Measurements from ENCODE around the gene TNFRSF25.
A peak's percentile ranks its signal among the peaks of the same experiment; 100 is the strongest.
"Not testable (repeated sequence)": the region's sequence is repeated elsewhere in the genome, so short reads cannot be mapped to it uniquely, and the experiment has no call there.

The TNFRSF25 gene

DNA sequence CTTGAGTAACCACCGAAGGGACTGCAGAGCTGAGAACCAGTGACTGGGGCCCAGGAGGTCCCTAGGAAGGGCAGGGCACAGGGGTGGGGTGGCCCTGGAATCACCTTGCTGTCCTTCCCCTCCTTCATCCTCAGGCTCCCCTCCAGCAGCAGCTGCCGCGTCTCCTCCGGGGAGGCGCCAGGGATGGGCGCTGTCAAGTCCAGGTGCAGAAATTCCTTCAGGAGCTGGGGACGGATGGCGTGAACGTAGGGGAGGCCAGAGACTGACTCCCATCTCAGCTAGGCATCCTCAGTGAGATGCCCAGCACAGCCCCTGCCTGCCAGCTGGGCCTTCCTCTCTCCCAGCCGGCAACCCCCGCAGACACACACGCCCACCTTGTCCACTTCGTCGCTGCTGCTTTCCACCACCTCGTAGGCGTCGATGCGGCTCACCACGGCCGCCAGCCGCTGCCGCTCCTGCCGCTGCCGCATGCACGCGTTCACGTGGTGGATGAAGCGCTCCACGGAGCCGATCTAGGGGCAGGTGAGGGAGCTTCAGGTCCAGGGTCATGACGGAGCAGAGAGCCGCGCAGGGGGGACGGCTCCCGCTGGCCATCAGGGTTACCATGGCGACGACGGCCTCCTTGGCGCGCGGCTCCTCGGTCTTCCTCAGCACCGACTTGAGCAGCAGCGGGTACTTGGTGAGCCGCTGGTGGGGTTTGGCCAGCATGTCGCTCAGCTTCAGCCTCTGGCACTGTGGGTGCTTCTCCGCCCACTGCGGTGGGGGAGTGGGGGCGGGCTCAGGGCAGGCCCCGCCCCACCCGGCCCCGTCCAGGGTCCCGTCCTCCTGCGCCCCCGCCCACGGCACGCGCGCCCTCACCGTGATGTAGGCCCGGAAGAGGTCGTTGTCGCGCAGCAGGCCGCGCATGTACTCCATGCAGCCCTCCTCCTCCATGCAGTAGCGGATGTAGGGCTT is 4.4 kb upstream of the TNFRSF25 start:
- no peak for DNase-seq (ENCODE audit: extremely low read depth in 1 of 2, low read depth in 1 of 2)

DNA sequence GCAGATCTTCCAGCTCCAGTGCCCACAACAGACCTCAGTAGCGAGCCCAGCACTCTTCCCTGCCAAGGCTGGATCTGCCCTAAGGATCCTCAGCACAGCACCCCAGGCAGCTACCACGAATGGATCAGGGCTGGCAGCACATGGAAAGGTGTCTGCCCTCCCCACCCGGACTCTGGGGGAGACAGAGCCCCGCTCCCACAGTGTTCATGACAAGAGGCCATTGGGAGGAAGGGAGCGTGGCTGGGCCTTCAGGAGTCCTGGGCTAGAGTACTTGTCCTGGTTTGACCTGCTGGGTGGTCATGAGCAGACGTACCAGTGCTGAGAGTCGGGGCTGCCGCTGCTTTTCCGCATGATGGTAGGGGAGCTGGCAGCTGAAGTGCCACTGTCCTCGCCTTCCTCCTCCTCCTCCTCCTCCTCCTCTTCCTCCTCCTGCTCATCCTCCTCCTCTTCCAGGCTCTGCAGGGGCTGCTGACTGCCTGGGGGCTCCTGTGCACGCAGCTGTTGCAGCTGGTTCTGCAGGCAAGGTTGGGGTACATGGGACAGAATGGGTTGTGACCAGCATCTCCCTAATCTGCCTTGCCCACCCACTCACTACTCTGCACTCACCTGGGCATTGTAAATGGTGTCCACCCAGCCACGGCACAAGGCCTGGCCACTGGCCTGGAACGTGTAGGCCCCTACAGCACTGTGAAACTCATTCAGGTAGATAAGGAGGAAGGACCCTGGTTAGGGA is 2.9 kb upstream of the TNFRSF25 start:
- DNase-seq (ENCODE audit: extremely low read depth in 1 of 2, low read depth in 1 of 2) = no peak

DNA sequence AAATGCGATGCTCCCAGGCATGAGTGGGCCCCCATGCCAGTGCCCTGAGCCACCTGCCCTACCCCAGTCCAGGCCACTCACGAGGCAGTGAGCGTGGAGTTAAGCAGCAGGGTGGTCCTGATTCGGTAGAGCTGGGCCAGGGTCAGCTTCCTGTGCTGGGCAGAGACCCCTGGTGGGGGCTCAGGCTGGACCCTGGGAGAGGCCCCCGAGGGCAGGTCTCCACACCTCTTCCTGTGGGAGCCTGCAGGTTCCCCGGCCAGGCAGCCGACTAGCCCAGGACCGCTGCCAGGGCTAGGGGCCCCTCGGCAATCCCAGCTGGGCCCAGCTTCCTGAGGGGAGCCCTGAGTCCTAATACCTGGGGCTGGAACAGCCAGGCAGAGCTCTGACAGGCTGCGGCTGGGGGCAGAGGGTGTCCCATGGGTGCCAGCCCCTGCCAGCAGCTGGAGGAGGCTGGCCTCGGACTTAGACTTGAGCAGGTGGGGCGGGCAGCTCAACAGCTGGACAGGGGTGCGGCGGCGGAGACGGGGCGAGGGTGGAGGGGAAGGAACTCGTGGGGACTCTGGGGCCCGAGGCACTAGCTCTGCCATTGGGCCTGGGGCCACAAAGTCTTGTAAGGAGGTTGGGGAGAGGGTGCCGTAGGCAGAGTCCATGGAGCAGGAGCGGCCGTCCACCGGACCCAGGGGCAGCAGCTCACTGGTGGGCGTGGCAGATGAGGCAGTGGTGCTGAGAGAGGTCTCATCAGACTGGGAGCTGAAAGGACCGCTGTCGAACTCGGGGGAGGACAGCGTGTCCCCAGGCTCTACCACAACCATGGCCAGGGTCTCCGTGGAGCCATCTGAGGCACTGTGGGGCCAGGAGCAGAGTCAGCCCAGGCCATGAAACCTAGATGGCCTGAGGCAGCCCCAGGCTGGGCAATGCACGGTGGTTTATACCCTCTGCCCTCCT is 2.0 kb upstream of the TNFRSF25 start:
- no peak for DNase-seq (ENCODE audit: extremely low read depth in 1 of 2, low read depth in 1 of 2)

DNA sequence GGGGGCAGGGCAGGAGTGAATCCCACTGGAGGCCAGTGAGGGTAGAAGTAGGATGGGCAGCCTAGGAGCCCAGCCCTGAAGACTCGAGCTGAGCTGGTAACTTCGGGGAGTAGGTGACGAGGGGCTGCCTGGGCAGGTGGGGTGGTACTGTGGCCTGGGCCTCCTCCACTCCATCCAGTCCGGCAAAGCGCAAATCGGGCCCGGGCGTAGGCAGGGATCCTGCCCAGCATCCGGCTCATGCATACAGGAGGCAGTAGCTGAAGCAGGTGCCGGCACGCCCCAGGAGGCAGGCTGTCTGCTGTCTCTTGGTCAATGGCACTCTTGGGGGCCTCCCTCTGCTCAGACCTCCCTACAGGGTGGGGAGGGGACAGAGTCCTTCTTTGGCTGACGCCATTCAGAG is 1.3 kb upstream of the TNFRSF25 start:
- no peak for DNase-seq (ENCODE audit: extremely low read depth in 1 of 2, low read depth in 1 of 2)

DNA sequence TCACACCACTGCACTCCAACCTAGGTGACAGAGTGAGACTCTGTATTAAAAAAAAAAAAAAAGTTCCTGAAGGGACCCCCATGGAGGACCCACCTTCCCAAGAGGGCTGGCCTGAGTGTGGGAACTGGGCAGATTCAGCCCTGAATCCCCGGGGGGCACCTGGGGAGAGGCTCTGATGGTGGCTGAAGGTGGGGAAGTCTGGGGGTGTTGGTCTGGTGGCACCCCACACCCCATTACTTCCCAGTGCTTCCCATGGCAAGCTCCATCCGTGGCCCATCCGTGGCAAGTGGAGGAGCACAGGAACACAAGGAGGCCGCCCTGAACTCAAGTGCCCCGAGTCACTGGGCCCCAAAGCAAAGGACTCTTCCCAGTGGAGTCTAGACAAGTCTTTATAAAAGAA is 778 bp upstream of the TNFRSF25 start:
- no peak for DNase-seq (ENCODE audit: extremely low read depth in 1 of 2, low read depth in 1 of 2)

DNA sequence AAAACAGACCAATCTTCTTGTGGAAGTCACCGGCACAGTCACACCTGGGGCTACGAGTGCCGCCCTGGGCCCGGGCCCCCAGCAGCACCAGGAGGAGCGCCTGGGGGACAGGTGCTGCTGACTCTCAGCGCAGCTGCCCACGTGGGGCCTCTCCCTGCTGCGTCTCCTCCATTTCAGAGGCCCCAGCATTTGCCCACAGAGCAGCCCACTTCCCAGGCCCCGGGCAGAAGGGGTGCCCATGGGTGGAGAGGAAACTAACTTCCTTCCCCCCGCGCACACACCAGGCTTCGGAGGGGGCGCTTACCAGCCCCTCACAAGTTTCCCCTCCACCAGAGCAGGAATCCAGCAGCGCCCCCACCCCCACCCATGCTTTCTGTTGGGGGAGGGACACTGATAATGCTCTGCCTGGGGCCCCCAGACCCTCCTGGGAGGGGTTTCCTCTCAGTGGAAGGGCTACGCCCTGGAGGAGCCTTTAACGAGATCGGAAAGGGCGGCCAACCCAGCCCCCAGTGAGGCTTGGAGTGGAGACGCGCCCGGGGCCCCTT is 440 bp downstream of the TNFRSF25 start:
- DNase-seq (ENCODE audit: extremely low read depth in 1 of 2, low read depth in 1 of 2) = no peak

DNA sequence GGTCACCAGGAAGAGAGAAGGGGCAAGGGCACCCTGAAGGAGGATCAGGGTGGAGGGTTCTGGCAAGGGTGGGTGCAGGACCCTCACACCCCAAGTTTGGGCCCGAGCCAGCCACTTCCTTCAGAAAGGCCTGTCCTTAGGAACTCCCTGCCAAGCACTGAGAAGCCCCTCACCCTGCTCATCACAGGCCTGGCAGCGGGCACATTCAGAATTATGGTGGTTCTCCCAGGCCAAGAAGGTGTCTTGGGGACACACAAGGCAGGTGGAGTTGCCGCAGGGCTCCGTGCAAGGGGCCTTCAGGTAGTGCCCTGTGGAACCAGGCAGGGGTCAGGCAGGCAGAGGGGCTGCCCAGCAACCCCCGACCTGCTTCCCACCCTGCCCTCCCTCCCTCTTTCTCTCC is 1.1 kb downstream of the TNFRSF25 start:
- DNase-seq (ENCODE audit: extremely low read depth in 1 of 2, low read depth in 1 of 2) = no peak

DNA sequence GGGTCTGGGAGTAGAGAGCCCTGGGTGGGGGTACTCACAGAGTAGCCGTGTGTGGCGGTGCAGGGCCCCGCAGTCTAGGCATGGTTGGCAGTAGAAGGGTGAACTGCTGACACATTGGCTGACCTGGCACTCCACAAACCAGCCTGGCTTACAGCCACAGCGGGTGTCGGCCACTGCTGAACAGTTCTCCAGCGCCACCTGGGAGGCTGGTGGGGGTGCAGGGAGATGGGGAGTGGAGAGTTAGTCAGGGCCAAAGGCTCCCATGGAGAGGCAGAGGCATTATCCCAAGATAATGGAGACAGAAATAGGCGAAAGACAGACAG is 1.5 kb downstream of the TNFRSF25 start:
- no peak for DNase-seq (ENCODE audit: extremely low read depth in 1 of 2, low read depth in 1 of 2)

DNA sequence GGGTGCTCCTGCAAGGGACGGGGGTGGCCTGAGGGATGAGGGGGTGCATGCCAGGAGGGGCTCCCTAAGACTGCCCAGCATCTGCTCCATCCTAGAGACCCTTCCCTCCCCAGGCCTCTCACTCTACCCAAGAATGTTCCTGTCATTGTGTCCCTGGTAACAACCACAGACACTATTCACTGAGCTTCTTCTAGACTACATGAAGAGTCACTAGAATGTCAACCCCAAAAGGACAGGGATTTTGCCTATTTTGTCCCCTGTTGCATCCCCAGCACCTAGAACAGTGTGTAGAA is 2.9 kb downstream of the TNFRSF25 start:
- DNase-seq (ENCODE audit: extremely low read depth in 1 of 2, low read depth in 1 of 2) = no peak

DNA sequence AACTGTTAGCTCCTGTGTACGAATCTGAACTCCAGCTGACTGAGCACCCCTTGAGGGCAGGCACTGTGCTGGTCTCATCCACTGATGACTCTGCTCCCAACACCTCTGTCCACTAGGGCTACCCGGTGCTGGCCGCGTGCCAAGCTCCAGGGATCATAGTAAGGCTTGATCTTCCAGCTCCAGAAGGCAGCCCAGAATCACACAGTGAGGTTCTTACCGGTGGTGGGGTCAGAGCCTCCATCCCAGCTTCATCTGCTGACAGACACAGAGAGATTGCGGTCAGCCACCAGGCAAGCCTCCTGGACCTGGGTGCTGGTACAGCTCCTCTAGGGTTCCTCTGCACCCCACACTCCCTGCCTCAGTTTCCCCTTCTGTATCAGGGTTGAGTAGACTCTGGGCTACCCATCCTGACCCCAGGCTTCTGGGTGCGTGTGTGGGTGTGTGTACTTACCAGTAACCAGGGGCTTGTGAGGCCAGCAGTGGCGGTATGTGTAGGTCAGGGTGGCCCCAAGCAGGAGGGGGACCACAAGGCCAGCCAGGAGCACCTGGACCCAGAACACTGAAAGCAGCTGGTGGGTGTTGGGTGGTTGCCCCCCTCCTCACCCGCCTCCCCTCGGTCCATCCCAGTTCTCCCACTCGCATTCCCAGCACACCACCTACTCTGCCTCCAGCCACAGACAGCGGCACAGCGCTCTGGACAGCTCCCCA is 3.4 kb downstream of the TNFRSF25 start:
- DNase-seq (ENCODE audit: extremely low read depth in 1 of 2, low read depth in 1 of 2) = no peak

DNA sequence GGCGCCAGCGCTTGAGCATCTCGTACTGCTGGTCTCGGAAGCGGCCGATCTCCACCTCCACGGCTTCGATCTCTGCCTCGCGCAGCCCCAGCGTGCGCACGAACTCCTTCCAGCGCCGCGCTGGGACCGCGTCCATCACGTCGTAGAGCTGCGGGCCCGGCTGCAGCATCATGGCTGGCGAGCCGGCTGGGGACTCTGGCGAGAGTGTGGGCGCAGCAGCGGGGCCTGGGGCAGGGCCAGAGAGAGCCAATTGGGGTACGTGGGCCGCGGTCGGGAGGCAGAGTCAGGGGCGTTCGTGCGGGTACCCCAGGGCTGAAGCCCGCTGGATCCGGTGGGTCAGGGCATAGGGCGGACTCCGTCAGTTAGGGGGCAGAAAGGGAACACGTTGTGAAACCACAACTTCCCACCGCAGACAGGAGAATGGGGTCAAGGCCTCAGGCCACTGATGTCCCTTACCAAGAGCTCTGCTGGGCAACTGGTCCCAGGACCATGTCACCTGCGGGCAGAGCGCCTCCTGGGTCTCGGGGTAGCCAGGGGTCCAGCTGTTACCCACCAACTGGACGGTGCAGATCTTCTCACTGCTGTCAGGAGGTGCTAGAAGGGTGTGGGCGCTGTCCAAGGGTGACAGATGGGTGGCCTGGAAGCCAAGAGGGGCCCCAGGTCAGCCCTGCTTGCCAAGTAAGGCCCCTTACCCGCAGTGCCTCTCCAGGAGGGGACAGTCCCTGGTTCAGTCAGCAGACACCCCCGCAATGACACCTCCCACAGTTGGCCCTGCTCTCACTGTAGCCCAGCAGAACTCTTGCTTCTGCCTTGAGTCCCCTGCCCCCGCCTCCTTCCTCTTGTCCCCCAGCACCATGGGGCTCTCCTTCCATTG is 4.2 kb downstream of the TNFRSF25 start:
- DNase-seq (ENCODE audit: extremely low read depth in 1 of 2, low read depth in 1 of 2) = no peak

DNA sequence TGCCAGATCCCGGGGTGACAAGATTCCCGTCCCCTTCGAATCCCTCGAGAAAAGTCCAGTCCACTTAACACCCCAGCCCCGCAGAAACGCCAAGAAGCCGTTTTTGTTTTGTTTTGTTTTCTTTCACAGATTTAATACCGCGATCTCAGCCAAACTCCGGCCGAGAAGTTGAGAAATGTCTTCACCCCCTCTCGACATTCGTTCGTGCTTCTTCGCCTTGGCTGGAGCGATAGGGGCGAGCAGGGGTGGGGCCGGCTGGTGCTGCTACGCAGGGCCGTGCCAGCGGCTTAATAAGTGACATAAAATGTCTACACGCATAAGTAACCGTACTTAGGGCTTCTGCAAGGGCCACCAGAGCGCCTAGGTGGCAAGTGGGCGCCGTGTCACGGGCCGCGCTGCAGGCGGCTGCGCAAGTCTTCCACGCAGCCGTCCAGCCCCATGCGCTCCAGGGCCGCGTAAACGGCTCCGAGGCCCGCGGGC is 4.9 kb downstream of the TNFRSF25 start:
- no peak for DNase-seq (ENCODE audit: extremely low read depth in 1 of 2, low read depth in 1 of 2)

DNA sequence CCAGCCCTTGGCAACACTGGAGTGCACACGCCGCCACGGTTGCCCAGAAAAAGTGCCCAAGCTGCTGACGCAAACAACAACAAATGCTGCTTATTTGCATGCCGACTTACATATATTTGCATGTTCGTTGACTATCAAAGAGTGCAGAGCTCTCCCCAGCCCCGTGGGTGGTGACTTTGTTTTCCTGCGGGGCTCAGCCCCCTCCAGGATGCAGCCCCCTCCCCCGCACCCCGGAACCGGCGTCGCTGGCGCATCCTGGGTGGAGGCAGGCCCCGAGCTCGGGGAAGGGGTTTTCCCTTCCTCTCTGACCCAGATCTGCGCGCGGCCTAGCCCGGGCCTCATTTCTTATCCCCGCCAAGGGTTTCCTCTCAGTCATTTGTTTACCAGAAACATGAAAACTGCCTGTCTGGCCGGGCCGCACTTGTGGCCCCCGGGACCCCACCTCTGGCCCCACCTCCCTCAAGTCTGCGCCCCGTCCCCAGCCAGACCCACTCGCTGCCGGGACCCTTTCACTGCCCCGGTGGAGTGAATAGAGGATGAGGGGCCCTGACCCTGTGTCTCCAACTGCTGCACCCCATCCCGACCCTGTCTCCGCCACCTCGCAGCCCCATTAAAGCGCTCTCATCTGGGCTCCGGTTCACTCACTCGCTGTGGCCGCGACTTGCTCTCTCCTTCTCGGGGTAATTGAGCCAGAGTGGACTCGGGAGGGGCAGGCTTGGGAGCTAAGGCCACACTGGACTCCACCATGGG is 5.5 kb downstream of the TNFRSF25 start:
- DNase-seq (ENCODE audit: extremely low read depth in 1 of 2, low read depth in 1 of 2) = peak; percentile 47 to 68

DNA sequence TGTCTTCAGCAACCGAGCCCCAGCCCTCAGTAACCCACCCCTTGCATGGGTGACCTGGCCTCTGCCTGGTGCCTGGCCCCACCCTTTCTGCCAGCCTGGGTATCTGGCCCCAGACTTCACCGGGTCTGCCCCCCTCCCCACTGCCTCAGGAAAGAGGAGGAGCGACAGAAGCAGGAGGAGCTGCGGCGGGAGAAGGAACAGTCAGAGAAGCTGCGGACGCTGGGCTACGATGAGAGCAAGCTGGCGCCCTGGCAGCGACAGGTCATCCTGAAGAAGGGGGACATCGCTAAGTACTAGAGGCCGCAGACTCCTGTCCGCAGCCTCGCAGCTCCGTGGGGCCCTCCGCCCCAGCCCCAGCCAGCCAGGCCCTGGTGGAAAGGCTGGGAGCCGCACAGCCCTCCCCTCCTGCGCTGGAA is 6.1 kb downstream of the TNFRSF25 start:
- no peak for DNase-seq (ENCODE audit: extremely low read depth in 1 of 2, low read depth in 1 of 2)

DNA sequence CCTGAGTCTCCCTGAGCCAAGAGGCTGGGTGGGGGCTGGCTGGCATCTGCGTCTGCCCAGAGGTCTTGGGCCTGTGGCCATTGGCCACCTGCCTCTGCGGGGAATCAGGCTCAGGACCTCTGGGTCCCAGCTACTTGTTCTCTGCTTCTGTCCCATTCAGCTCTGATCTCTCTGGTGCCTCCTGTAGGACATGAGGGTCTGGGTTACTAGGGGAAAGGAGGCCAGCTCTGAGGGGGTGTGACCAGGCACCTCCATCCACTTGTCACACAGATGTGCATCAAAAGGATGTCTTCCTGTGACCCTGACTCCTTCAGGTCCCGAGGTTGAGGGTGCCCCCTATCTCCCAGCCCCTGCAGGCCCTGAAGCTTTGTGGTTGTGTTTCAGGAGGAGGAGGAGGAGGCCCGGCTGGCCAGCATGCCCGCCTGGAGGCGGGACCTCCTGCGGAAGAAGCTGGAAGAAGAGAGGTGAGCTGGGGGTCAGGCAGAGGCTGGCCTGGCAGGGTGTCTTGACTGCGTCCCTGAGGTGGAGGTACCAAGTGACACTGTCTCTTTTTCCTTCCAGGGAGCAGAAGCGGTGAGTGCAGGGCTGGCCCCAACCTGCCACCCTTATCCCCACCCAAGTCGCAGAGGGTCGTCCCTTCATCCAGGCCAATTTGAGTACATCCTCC is 9.0 kb downstream of the TNFRSF25 start:
- DNase-seq (ENCODE audit: extremely low read depth in 1 of 2, low read depth in 1 of 2) = no peak

DNA sequence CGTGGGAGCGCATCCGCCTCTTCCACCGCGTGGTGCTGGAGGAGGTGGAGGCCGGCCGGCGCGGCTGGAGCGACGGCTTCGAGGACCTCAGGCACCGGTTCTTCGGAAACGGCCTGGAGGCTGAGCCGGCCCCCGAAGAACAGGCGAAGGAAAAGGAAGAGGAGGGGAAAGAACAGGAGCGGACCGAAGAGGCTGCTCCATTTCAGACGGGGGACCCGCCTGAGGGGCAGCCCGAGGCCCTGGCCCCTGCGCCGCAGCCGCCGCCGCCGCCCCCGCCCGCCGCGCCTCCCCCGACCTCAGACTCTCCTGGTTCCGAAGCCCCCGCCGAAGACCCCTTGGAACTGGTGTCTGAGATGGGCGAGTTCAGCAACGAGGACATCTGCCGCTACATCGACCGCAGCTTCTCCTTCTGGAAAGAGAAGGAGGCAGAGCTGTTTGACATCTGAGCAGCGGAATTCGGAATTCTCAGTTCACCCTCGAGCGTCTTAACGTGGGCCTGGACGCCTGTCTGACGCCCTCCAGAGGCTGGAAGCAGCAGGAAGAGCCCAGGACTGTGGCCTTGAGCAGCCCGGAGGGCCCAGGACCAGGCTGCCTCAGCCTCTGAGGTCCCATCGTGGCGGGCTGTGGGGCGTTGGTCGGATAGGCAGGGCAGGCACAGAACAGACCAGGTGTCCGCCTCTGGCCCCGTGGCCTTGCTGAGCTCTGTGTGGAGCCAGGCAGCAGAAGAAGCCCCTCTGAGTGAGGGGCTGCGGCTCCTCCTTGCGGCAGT is 10.0 kb downstream of the TNFRSF25 start:
- DNase-seq (ENCODE audit: extremely low read depth in 1 of 2, low read depth in 1 of 2) = not testable (repeated sequence)

All from stimulated activated CD8-positive, alpha-beta memory T cell treated with anti-CD3 and anti-CD28 coated beads, Interleukin-7, amount 100 ng/mL, for 48 hours (primary cell).